Muscle layer of duodenum (tissue), 2 donors: ENCODE measurements around the gene PBRM1.

ENCODE experiments used
- H3K27ac ChIP-seq: one replicate; pipeline ENCODE4 v1.7.0; 2013; ENCODE audit warnings: mild to moderate bottlenecking, low read length
- H3K27me3 ChIP-seq: one replicate; pipeline ENCODE4 v1.7.0; 2013; ENCODE audit warnings: low read depth, mild to moderate bottlenecking, control low read depth, low read length
- H3K36me3 ChIP-seq, 2 donors: one replicate each; pipeline ENCODE4 v1.7.0; 2013; ENCODE audit warnings: low read length in 2 of 2, control low read depth in 1 of 2, mild to moderate bottlenecking in 1 of 2; ENCODE audit not compliant: insufficient read depth in 2 of 2, control insufficient read depth in 1 of 2
- H3K4me1 ChIP-seq, 2 donors: one replicate each; pipeline ENCODE4 v1.7.0; 2013; ENCODE audit warnings: low read length in 2 of 2, mild to moderate bottlenecking in 2 of 2, control low read depth in 1 of 2, moderate library complexity in 1 of 2; ENCODE audit not compliant: insufficient read depth in 2 of 2, control insufficient read depth in 1 of 2
- H3K4me3 ChIP-seq, 2 donors: one replicate each; pipeline ENCODE4 v1.7.0; 2013; ENCODE audit warnings: low read length in 2 of 2, low read depth in 1 of 2, mild to moderate bottlenecking in 1 of 2
- H3K9me3 ChIP-seq, 2 donors: one replicate each; pipeline ENCODE4 v1.7.0; 2013; ENCODE audit warnings: low read length in 2 of 2, control low read depth in 1 of 2, mild to moderate bottlenecking in 1 of 2; ENCODE audit not compliant: control insufficient read depth in 1 of 2
- donor health status: healthy.

PBRM1 gene

DNA sequence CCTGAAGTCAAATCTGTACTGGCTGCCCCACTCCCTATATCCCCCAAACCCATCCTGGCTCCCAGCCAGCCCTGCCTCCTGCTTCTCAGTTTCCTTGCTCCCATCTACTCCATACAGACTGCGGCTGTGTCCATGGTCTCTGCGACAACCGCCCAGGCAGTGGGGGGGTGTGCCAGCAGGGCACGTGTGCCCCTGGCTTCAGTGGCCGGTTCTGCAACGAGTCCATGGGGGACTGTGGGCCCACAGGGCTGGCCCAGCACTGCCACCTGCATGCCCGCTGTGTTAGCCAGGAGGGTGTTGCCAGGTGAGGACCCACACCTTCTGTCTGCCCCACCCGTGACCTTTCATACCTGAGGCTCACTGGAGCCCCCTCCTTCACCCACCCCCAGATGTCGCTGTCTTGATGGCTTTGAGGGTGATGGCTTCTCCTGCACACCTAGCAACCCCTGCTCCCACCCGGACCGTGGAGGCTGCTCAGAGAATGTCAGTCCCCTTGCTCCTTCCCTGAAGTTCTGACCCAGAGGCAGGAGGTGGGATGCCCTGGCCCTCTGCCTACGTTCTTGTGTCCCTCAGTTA, 175.9 kb downstream of the PBRM1 start:
- H3K4me3 ChIP-seq, result no peak overlapping the region
- no peak overlapping the region for H3K27ac ChIP-seq
- H3K9me3 ChIP-seq, result no peaks in the 10 kb centered on the region
- no peaks in the 10 kb centered on the region for H3K27me3 ChIP-seq
- no peaks in the 10 kb centered on the region for H3K36me3 ChIP-seq
- H3K4me1 ChIP-seq, result no peaks in the 10 kb centered on the region

GRCh38 chr3:52507359-52507758, 178.4 kb downstream of the PBRM1 start:
- no peaks in the 10 kb centered on the region for H3K9me3 ChIP-seq
- no peaks in the 10 kb centered on the region for H3K27me3 ChIP-seq

DNA sequence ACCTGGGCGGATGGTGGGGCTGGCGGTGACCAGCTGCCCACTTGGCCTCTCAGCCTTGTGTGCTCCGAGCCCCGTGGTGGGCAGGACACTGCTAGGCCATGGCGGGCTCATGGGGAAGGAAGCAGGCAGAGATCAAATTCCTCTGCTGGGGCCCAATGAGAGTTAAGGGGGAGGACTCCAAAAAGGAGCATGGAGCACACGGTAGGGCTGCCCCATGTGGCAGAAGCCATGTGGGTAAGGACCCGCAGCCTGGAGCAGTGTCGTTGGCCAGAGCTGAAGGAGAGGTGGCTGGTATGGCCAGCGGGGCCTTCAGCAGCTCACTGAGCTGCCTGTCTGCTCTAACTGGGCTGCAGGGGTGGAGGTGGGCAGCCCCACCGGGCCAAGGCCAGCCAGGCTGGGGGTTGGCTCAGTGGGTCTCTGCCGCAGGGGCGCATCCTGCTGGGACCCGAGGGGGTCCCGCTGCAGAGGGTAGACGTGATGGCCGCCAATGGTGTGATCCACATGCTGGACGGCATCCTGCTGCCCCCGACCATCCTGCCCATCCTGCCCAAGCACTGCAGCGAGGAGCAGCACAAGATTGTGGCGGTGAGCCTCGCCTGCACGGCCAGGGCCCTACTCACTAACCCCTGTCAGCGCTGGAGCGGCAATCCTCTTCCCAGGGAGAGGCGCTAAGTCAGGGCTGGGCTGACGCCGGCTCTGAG, 179.3 kb downstream of the PBRM1 start:
- no peaks in the 10 kb centered on the region for H3K36me3 ChIP-seq

More at GRCh38 chr3:52507359-52507758, 178.4 kb downstream of the PBRM1 start:
- no peaks in the 10 kb centered on the region for H3K4me1 ChIP-seq
- H3K36me3 ChIP-seq, result no peaks in the 10 kb centered on the region
- H3K4me3 ChIP-seq, result no peak overlapping the region
- no peak overlapping the region for H3K27ac ChIP-seq

GRCh38 chr3:52504977-52505376, 180.7 kb downstream of the PBRM1 start:
- Histone ChIP-seq H3K36me3 (no peaks in the 10 kb centered on the region), H3K4me1 (no peaks in the 10 kb centered on the region), H3K27ac (no peak overlapping the region), H3K4me3 (no peak overlapping the region), H3K27me3 (no peaks in the 10 kb centered on the region), H3K9me3 (no peaks in the 10 kb centered on the region)

More for the DNA sequence above, 179.3 kb downstream of the PBRM1 start:
- Histone ChIP-seq H3K9me3 (no peaks in the 10 kb centered on the region), H3K27ac (no peak overlapping the region), H3K27me3 (no peaks in the 10 kb centered on the region), H3K4me1 (no peaks in the 10 kb centered on the region), H3K4me3 (no peak overlapping the region)

GRCh38 chr3:52503788-52504424, 181.8 kb downstream of the PBRM1 start:
- Histone ChIP-seq H3K27me3 (no peaks in the 10 kb centered on the region), H3K4me1 (peaks cover 0 to 4% of the 10 kb centered on the region in 2 donors), H3K9me3 (no peaks in the 10 kb centered on the region), H3K4me3 (no peak overlapping the region), H3K36me3 (no peaks in the 10 kb centered on the region), H3K27ac (no peak overlapping the region)

- Histone ChIP-seq H3K27me3 (no peaks in the 10 kb centered on the region), H3K27ac (no peak overlapping the region), H3K36me3 (no peaks in the 10 kb centered on the region), H3K4me3 (no peak overlapping the region), H3K4me1 (peaks cover 0 to 6% of the 10 kb centered on the region in 2 donors), H3K9me3 (no peaks in the 10 kb centered on the region)
Observed at GRCh38 chr3:52502808-52503350, 182.8 kb downstream of the PBRM1 start.

DNA sequence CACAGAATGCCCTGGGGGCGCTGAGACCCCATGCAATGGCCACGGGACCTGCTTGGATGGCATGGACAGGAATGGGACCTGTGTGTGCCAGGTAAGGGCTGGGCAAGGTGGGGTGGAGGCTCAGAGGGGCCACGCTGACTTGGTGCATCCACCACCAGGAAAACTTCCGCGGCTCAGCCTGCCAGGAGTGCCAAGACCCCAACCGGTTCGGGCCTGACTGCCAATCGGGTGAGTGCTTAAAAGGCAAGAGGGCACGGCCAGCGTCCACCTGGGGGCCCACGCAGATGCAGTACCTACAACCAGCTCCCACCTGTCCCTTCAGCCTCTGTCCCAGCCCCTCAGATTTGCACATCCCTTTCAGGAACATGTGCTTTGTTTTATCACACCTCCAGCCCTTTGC, 183.7 kb downstream of the PBRM1 start:
- Histone ChIP-seq H3K27ac (no peak overlapping the region), H3K36me3 (no peaks in the 10 kb centered on the region), H3K4me1 (peaks cover 0 to 6% of the 10 kb centered on the region in 2 donors), H3K4me3 (no peak overlapping the region), H3K27me3 (no peaks in the 10 kb centered on the region), H3K9me3 (no peaks in the 10 kb centered on the region)

DNA sequence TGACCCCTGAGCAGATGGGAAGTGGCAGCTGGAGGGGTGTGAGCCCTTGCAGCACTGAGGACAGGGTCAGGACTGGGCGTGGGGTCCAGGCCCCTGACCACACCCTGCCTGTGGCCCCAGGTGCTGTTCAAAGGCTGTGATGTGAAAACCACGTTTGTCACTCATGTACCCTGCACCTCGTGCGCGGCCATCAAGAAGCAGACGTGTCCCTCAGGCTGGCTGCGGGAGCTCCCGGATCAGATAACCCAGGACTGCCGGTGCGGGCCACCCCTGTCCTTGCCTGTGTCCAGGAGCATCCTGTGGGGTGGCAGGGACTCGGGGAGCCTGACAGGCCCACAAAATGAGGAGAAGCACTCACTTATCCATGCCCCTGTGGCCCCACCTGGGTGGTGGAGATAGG, 184.7 kb downstream of the PBRM1 start:
- no peaks in the 10 kb centered on the region for H3K9me3 ChIP-seq
- H3K27me3 ChIP-seq, result no peaks in the 10 kb centered on the region
- peaks cover 0 to 6% of the 10 kb centered on the region in 2 donors for H3K4me1 ChIP-seq
- H3K36me3 ChIP-seq, result no peaks in the 10 kb centered on the region
- H3K27ac ChIP-seq, result no peak overlapping the region
- no peak overlapping the region for H3K4me3 ChIP-seq

DNA sequence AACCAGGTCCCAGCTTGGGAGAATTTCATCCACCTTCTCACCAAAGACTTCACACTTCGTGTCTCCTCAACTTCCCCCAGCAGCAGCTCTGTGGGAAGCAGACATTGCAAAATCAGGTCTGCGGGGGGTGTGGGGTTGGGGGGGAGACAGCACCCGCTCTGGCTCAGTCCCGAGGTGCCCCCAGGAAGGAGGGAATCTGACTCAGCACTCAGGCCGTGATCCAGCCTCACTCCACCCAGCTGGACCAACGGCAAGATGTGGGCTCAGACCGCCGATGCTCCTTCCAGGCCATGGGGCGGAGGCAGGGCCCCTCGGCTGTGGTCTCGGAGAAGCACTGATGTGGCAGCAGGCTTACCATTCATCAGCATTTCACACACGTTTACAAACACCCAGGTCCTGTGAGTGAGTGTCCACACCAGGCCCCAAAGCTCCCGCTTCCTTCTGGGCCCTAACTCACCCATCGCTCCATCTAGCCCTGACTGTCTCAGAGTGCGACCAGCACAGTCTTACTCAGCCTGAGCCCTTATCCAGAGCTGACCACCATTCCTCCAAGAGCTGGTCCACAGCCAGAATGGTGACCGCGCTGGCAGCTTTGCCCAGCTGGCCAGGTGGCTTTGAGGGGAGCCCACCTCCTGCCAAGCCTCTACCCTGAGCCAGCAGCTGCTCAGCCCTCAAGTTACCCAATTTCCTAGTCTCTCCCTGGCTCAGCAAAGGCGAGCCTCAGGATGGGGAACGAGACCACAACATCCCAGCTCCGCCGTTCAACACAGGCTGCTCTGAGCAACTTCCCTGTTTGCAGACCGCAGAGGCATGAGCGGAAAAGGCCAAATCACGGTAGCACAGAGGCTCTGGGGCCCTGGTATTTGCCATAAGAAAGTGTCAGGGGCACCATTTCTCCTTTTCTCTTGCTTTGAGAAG, 187.3 kb downstream of the PBRM1 start:
- Histone ChIP-seq H3K9me3 (no peaks in the 10 kb centered on the region), H3K4me3 (no peak overlapping the region), H3K4me1 (peaks cover 0 to 16% of the 10 kb centered on the region in 2 donors), H3K36me3 (no peaks in the 10 kb centered on the region), H3K27me3 (no peaks in the 10 kb centered on the region), H3K27ac (no peak overlapping the region)

GRCh38 chr3:52495777-52496602, 189.7 kb downstream of the PBRM1 start:
- H3K27ac ChIP-seq, result peak overlapping the region; percentile 60
- no peaks in the 10 kb centered on the region for H3K27me3 ChIP-seq
- H3K4me3 ChIP-seq, result peak overlapping the region; percentile 30 to 46
- H3K36me3 ChIP-seq, result peaks cover 14 to 20% of the 10 kb centered on the region in 2 donors
- peaks cover 0 to 19% of the 10 kb centered on the region in 2 donors for H3K4me1 ChIP-seq
- no peaks in the 10 kb centered on the region for H3K9me3 ChIP-seq
